Gastroesophageal sphincter (tissue), 4 donors: ENCODE data around the gene CALHM1. TPM values are rescaled to one million over a fixed set of nuclear protein-coding genes. Genes with fewer than 3 reads are reported as not detected.

Experiments used
- ATAC-seq: fragments of 150-250 bp; one replicate; pipeline ENCODE4 v1.9.1; 2016; ENCODE audit warnings: mild to moderate bottlenecking, moderate library complexity
- H3K27ac ChIP-seq, 4 donors: fragments of 200-600 bp; sonication (generic) in 3 of 4; 1 replicate in 3 of 4; 2 replicates in 1 of 4; pipeline ENCODE4 v1.5.1; 2016 to 2019
- H3K27me3 ChIP-seq: fragments of 200-600 bp; sonication (generic); one replicate; pipeline ENCODE4 v1.5.1; 2019
- H3K36me3 ChIP-seq, 2 donors: fragments of 200-600 bp; sonication (generic); one replicate each; pipeline ENCODE4 v1.5.1; 2019; ENCODE audit warnings: control low read depth in 1 of 2
- H3K4me1 ChIP-seq, 3 donors: fragments of 200-600 bp; sonication (generic); 1 replicate in 2 of 3; 2 replicates in 1 of 3; pipeline ENCODE4 v1.5.1; 2016 to 2019; ENCODE audit warnings: control low read depth in 2 of 3
- H3K4me3 ChIP-seq, 2 donors: fragments of 200-600 bp; sonication (generic); one replicate each; pipeline ENCODE4 v1.5.1; 2019; ENCODE audit warnings: mild to moderate bottlenecking in 1 of 2, moderate library complexity in 1 of 2
- H3K9me3 ChIP-seq, 3 donors: fragments of 200-600 bp; sonication (generic); one replicate each; pipeline ENCODE4 v1.5.1; 2017 to 2019; ENCODE audit warnings: control low read depth in 2 of 3
- EP300 ChIP-seq: sonication (generic); formaldehyde crosslinking; IDR thresholded peaks from one replicate; pipeline ENCODE4 v1.6.1; 2017; ENCODE audit warnings: antibody characterized with exemption, mild to moderate bottlenecking
- POLR2A ChIP-seq, 2 donors: fragments of 450-650 bp; IDR thresholded peaks; one replicate each; pipeline ENCODE4 v1.6.1; 2017; ENCODE audit warnings: antibody characterized with exemption in 2 of 2, mild to moderate bottlenecking in 2 of 2, moderate library complexity in 1 of 2
- POLR2AphosphoS5 ChIP-seq: sonication (generic); formaldehyde crosslinking; IDR thresholded peaks from one replicate; pipeline ENCODE4 v1.6.1; 2017; ENCODE audit warnings: antibody characterized with exemption
- WGBS, 2 donors: methylation state at CpG; one replicate each; pipeline ENCODE4 v1.1.5; 2018; ENCODE audit warnings: low coverage in 1 of 2; 5-methylcytosine and 5-hydroxymethylcytosine counted together
- total RNA-seq, 4 donors: library from RNA; depleted of rRNA; stranded (reverse); fragments of >200 nt; gene quantifications; one replicate each; pipeline ENCODE4 v1.1.0, GENCODE V29; 2016
- TF ChIP-seq, protein P1 (sequence below), 4 experiments: fragments of 200-600 bp in 2 of 4; fragments of 450-650 bp in 2 of 4; sonication (generic) in 1 of 4; IDR thresholded peaks; one replicate each; pipeline ENCODE4 v1.5.1; 2017 to 2019; ENCODE audit warnings: antibody characterized with exemption in 4 of 4, mild to moderate bottlenecking in 2 of 4, moderate library complexity in 2 of 4

CALHM1 gene
- total RNA-seq, 4 donors from 2014 or later, result not detected

DNA sequence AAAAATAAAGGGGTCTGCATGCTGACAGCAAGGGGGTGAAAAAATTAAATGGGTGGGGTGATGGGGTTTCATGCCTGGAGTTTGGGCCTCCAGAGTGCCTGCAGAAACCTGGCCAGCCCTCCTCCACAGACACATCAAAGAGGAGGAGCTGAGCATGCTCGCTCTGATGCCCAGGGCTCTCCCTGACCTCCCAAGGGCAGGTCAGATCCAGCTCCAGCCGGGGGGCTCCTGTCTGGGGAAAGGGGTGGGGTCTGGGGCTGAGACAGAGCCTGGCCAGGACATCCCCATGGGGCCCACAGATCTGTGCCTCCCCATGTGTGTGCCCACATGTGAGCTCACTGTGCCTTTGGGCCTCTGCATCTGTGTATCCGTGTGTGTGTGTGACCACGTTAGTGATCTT lies 915 bp upstream of the CALHM1 start:
- H3K27ac ChIP-seq, result no peak overlapping the region
- H3K4me3 ChIP-seq, result no peak overlapping the region
- no peak for ATAC-seq
- TF ChIP-seq POLR2A (IDR thresholded peaks at IDR 0.05), result no peak
- TF ChIP-seq POLR2AphosphoS5, result no peak
- TF ChIP-seq, protein P1, sequence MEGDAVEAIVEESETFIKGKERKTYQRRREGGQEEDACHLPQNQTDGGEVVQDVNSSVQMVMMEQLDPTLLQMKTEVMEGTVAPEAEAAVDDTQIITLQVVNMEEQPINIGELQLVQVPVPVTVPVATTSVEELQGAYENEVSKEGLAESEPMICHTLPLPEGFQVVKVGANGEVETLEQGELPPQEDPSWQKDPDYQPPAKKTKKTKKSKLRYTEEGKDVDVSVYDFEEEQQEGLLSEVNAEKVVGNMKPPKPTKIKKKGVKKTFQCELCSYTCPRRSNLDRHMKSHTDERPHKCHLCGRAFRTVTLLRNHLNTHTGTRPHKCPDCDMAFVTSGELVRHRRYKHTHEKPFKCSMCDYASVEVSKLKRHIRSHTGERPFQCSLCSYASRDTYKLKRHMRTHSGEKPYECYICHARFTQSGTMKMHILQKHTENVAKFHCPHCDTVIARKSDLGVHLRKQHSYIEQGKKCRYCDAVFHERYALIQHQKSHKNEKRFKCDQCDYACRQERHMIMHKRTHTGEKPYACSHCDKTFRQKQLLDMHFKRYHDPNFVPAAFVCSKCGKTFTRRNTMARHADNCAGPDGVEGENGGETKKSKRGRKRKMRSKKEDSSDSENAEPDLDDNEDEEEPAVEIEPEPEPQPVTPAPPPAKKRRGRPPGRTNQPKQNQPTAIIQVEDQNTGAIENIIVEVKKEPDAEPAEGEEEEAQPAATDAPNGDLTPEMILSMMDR (IDR thresholded peaks at IDR 0.05), result no peak
- TF ChIP-seq EP300, result no peak
- H3K9me3 ChIP-seq, result no peaks in the 10 kb centered on the region
- H3K4me1 ChIP-seq, result no peaks in the 10 kb centered on the region
- WGBS, 2 donors, result 100% methylated on average over 1 of the region's 4 CpGs; no CpG with 5 or more reads in 1 of the 2 donors
- no peaks in the 10 kb centered on the region for H3K27me3 ChIP-seq
- no peaks in the 10 kb centered on the region for H3K36me3 ChIP-seq

DNA sequence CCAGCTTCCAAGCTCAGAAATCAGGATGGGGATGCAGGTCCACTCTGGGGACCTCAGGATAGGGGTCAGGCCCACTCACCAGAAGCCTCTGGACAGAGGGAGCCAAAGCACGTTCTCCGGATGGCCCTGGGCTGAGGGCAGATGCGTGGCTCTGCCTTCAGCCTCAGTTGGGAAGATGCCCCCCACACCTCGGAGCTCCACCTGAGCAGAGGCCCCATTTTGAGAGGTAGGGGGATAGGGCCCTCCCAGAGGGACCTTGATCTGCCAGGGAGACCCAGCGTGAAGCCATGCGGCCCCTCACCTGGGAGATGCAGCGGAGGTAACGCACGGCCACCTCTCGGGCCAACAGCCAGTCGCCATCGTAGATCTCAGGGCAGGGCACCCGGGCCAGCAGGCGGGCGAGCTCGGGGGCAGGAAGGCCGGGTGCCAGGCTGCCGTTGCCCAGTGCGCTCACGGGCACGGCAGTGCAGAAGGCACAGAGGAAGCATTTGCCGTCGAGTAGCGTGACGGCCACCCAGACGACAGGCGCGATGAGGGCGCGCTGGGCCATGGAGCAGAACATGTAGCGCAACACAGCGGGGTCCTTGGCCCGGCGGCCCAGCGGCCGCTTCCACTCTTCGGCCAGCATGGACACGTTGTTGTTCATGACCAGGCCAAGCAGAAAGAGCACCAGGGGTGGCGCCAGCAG lies 660 bp downstream of the CALHM1 start:
- no peaks in the 10 kb centered on the region for H3K36me3 ChIP-seq
- no peak overlapping the region for H3K27ac ChIP-seq
- no peaks in the 10 kb centered on the region for H3K9me3 ChIP-seq
- TF ChIP-seq POLR2A (IDR thresholded peaks at IDR 0.05) (no peak), EP300 (no peak), POLR2AphosphoS5 (no peak)
- TF ChIP-seq, protein P1 (IDR thresholded peaks at IDR 0.05), result no peak
- ATAC-seq, result no peak
- WGBS, 2 donors, result no CpG with 5 or more reads among the region's 39 CpGs
- peaks cover 0 to 2% (median under 1%) of the 10 kb centered on the region in 3 donors for H3K4me1 ChIP-seq
- H3K4me3 ChIP-seq, result no peak overlapping the region
- no peaks in the 10 kb centered on the region for H3K27me3 ChIP-seq

DNA sequence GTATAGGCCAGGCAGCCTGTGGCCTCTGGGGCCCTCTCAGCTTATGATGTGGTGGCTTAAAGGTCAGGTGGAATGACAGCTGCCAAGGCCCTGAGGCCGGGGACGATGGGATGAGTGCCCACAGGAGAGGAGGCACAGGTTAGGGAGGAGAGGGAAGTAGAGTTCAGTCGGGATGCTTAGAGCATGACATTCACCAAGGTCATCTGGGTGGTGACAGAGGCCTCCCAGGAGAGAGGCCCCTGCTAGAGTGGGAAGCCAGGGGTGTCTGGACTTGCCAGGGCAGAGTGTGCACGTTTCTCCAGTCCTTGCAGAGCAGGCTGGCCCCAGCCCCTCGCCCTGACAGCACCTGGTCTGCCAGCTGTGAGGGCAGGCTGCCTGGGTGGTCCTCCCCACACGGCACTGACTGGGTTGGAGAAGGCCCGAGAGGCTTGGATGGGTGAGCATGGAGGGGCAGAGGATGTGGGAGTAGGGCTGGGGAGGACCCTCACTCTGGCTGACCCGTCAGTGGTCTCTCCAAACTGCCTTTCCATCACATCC lies 1.5 kb downstream of the CALHM1 start:
- Histone ChIP-seq H3K4me3 (no peak overlapping the region), H3K4me1 (peaks cover 0 to 10% (median 8%) of the 10 kb centered on the region in 3 donors), H3K9me3 (no peaks in the 10 kb centered on the region), H3K27me3 (no peaks in the 10 kb centered on the region), H3K36me3 (no peaks in the 10 kb centered on the region), H3K27ac (no peak overlapping the region)
- no peak for ATAC-seq
- WGBS, 2 donors, result 70 to 74% methylated on average over 3 of the region's 8 CpGs
- TF ChIP-seq EP300 (no peak), POLR2A (IDR thresholded peaks at IDR 0.05) (no peak), POLR2AphosphoS5 (no peak)
- TF ChIP-seq, protein P1 (IDR thresholded peaks at IDR 0.05), result no peak

DNA sequence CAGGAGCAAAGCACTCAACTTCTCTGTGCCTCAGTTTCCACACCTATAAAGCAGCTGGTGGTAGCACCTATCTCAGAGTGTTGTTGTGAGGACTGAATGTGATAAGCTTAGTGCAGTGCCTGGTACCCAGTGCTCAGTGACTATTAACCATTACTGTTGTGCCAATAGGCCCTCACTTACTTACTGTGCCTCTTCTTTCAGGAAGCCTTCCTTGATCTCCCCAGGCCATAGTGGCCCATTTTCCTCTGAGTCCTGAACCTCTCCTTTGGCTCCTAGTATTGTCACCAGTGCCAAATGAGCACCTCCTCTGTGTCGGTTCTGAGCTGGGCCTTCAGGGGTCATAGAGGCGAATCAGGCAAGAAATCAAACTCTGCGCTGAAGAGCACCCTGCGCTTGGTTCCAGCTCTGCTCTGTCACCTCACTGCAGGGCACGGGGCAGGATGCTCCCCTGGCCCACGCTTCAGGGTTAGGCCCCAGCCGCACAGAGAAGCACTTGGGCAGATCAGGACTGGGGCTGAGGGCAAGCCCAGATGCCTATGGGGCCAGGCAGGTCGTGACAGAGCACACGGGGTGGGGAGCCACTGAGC lies 2.5 kb downstream of the CALHM1 start:
- ATAC-seq, result no peak
- H3K9me3 ChIP-seq, result no peaks in the 10 kb centered on the region
- H3K4me1 ChIP-seq, result peaks cover 0 to 19% (median 8%) of the 10 kb centered on the region in 3 donors
- H3K4me3 ChIP-seq, result no peak overlapping the region
- 86 to 100% methylated on average over 1 to 2 of the region's 9 CpGs for WGBS, 2 donors
- H3K27ac ChIP-seq, result no peak overlapping the region
- TF ChIP-seq POLR2A (IDR thresholded peaks at IDR 0.05) (no peak), EP300 (no peak), POLR2AphosphoS5 (no peak)
- TF ChIP-seq, protein P1 (IDR thresholded peaks at IDR 0.05), result no peak
- no peaks in the 10 kb centered on the region for H3K27me3 ChIP-seq
- no peaks in the 10 kb centered on the region for H3K36me3 ChIP-seq

DNA sequence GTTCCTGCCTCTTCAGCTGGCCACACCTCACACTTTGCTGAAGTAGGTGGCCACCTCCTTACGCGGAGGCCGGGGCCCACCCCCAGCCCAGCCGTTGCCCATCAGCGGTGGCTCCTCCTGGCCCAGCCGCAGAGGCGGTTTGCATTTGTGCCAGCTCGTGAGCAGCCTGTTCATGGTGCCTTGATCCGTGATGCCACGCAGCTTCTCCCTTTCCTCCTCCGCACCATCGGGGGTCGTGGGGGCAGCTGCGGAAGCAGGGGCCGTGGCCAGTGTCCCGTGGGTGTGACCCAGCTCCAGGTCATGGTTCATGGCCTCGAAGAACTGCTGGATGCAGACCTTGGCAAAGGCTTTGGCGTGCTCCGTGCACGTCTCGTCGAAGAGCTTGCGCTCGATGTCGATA lies 3.5 kb downstream of the CALHM1 start:
- WGBS, 2 donors, result 100% methylated on average over 1 of the region's 25 CpGs; no CpG with 5 or more reads in 1 of the 2 donors
- Histone ChIP-seq H3K27ac (no peak overlapping the region), H3K4me1 (peaks cover 0 to 29% (median 12%) of the 10 kb centered on the region in 3 donors), H3K9me3 (no peaks in the 10 kb centered on the region), H3K36me3 (peaks cover 0 to 2% of the 10 kb centered on the region in 2 donors), H3K27me3 (no peaks in the 10 kb centered on the region), H3K4me3 (no peak overlapping the region)
- TF ChIP-seq EP300 (no peak), POLR2AphosphoS5 (no peak)
- TF ChIP-seq, protein P1 (IDR thresholded peaks at IDR 0.05), result no peak
- ATAC-seq, result no peak
